SKM-1 treated with dmso at 0.1 percent for 144 hours (cell line): Measurements from ENCODE around the gene IGFN1.

ENCODE experiments used
- DNase-seq: peaks from one replicate; lab custom pipeline; 2025; ENCODE audit not compliant: unreplicated experiment; lab: John Stamatoyannopoulos, UW

The IGFN1 gene

DNA sequence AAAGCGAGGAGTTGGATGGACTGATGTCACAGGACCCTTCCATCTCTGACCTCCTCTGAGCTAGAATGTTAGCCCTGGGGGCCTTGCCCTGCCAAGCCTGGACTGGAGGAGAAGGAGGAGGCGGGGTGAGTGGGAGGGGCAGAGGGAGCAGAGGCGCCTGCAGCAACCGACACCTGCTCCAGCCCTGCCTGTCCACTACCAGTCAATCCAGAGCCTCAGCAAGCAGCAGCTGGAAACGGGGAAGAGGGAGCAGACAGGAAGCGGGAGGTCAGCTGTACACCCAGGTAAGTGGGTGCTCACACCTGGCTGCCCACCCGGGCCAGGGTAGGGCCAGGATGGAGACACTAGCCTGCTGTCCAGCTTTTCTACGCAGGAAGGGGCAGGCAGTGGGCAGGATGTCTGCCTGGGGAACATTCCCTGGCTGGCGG, at the start of gene IGFN1:
IGFN1 (plus strand) TSS at position 201 of the 428 bp plus-strand sequence. CDS start 2,470 bp downstream, outside the sequence.
- no peak for DNase-seq

GRCh38 chr1:201140941-201141260, 49.7 kb upstream of the IGFN1 start:
- DNase-seq: no peak

DNA sequence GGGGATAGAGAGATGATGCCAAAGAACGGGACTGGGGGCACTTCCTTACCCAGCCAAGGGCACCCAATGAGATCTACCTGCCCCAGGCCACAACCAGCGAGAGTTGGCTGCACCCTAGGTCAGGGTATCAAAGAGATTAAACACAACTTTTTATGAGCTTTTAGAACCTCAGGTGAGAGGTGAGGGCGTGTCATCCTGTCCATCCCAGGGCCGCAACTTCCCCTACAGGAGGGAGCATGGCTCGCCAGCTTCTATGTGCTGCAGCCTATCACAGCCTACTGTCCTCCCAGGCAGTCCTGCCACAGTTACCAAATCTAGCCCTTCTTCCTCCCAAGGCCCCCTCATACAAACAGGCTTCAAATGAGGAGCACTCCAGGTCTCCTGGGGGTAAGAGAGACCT, 49.2 kb upstream of the IGFN1 start:
- DNase-seq: no peak

DNA sequence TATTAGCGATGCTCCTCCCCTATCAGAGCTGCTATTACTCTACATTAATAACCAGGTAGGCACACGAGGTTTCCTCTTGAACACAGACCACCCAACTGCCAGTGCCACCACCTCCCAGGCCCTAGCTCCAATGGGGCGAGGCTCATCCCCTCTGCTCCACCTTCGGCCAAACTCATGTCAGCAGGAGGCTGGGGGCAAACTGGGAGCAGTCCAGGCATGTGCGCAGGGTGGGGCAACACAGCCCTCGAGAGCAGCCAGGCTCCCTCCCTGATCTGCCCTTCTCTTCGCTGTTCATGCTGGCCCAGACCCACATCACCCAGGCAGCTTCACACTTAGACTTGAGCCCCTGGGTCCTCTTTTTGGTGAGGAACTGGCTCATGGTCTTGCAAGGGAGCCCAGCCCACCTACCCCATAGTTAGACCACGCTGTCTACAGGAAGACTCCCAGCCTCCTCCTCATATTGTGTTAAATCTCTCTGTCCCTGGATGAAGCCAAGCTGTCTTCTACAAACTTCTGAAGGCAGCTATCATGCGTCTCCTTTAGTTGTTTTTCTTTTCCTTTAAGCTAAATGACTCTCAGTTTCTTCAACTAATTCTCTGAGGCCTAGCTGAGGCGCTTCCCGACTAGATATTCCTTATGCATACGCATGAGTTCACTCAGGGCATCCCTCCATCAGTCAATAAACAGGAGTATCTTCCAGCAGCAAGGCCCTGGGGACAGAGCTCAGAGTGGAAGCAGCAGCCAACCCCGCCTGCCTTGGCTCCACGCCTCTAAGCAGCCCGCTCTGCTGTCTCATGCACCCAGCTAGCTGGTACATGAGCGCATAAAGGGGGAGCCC, 48.4 kb upstream of the IGFN1 start:
- no peak for DNase-seq

- DNase-seq: no peak
Measured at GRCh38 chr1:201142849-201143725, 47.5 kb upstream of the IGFN1 start.

DNA sequence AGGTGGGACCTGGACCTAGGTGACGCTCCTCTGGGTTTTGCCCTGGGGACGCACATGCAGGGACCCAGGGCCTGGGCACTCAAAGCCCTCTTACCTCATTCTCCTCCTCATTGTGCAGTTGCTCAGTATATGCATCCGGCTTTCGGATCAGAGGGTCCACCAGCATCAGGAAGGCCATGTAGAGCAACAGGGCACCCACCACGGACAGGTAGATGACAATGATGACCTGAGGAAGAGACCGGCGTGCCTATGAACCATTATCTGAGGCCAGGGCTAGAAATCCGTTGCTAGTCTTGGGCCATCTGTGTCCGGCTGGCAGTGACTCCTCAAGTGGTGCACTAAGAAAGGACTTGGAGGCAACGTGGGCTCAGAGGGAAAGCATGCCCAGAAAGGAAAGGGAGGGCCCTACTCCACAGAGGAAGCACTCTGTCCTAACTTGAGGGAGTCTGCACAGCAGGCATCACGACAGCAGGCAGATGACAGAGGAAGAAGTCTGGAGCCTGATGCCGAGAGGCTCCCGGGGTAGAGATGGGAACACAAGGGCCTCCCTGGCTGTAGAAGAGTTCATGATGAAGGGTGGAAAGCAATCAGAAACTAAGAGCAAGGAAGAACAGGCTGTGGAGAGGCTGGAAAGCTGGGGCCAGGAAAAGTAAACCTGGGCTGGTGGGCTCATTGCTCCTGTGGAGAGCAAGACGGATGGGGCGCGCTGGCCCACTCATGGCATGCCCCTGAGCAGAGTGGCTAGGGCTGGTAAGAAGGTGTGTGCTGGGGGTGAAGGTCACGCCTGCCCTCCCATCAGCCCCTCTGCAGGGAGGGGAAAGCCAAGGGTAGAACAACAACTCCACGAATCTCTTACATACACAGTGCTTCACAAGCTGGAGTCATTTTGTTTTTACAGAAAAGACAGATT, 46.6 kb upstream of the IGFN1 start:
- no peak for DNase-seq

- no peak for DNase-seq
Measured at GRCh38 chr1:201144701-201145100, 45.9 kb upstream of the IGFN1 start.

GRCh38 chr1:201145132-201145531, 45.5 kb upstream of the IGFN1 start:
- no peak for DNase-seq

GRCh38 chr1:201145816-201146215, 44.8 kb upstream of the IGFN1 start:
- no peak for DNase-seq

DNA sequence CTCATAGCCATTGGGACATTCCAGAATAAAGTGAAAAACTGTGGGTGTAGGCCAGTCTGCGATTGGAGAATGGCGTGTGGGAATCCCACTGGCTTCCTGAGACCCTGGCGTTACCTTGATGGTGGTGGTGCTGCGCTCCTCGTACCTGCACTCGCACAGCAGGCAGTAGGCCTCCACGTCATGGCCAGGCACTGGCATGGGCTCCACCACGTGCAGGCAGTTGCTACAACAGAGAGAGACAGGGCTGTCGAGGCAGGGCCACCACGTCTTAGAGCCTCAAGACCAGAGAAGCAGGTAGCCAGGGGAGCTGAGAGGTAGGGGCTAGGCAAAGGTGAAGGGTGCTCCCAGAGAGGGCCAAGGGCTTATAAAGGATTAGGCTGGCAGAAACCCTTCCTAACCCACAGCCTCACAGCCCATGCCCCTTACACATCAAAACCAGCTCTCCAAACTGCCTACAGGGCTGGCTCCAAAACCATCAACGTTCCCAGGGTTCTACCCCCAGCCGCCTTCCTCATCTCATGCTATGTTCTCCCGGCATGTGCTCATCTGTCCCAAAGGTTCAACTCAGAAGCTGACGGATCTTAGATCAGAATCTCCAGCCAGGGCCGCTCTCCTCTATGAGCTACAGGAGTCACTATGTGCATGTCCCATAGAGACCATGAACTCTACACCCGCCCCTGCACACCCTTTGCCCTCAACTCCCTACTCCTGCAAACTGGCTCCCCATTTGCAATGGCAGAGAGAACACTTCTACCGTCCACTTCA, 43.8 kb upstream of the IGFN1 start:
- no peak for DNase-seq

DNA sequence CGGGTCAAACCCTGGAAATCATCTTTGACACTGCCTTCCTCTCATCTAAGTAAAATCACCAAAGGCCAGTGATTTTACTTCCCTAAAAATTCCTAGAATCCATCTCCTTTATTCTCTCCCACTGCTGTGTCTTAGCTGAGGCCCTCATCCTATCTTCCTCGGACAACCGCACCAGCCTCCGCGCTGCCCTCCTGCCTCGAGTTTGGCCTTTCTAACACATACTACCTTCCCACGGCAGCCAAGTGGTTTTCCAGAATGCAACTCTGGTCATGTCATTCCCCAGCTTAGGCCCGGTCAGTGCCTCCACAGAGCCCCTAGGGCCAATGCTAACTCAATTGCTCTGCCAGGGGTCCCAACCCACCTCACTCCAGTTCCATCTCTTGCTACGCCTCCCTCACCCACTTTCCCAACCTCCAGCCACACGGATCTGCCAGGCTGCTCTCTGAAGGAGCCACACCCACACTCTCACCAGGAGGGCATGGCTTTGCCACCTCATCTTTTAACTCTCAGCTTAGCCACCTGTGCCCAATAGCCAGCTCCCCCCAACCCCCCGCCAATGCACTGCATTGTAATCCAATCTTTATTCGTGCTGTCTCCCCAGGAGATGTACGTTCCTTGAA, 43.1 kb upstream of the IGFN1 start:
- no peak for DNase-seq

DNA sequence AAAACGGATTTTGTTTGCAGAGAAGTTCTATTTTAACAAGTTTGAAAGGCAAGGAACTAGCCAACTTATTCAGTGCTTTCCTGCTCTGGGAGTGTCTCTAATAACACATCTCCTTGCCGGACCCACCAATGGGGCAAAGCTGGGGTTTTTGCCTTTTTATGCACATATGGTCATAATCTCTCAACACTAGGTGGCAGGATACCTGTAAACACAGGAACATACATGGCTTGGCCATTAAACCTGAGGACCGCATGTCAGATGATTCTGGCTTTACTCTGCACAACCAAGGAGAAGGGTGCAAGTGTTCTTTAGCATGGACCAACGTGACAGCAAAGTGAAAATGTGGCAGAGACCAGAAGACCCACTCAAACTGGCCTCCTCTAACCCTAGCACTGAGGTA, 41.2 kb upstream of the IGFN1 start:
- DNase-seq: peak; percentile 48

DNA sequence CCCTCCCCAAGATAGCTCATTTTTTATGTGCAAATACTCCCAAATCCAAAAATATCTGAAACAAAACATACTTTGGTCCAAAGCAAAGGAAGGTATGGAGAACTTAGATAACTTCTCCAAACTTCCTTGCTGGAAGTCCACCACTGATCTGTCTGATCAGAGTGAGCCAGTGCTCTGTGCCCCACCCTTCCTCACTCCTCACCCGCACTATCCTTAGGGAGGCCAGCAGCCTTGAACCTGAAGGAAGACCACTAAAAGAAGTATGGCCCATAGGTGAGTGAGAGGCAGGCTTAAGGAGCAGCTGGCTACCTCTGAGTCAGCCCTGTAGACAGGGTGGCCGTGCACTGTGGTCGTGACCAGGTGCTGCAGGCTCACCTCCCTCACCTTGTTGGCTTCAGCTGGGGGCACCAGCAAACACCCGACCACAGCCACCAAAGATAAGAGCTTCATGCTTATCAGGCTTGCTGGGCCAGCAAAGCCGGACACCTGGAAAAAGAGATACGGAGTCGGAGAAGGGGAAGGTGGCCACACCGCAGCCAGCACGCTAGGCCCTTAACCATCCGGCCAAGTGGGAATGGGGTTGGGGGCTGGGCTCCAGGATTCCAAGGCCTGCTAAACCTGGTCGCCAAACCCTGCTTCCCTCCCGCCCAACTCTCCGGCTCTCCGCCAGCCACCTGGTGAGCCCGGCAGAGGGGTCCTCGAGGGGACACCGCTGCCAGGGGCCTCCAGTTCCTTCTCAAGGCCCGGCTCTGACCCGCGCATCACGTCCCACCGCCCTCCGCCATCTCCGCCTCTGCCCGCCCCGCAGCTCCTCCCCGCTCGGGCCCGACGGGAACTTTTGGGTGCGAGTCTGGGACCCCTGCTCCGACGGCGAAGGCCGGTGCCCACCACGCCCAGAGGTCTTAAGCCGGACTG, 36.9 kb upstream of the IGFN1 start:
- peak; percentile 74 for DNase-seq

- peak; percentile 92 for DNase-seq
Measured at GRCh38 chr1:201154389-201155165, 36.0 kb upstream of the IGFN1 start, which contains the start of gene TMEM9. Gene TMEM9 (minus strand): TSS chr1:201154474. CDS start chr1:201153923, 551 bp downstream.

- DNase-seq: no peak
Measured at GRCh38 chr1:201155354-201155753, 35.3 kb upstream of the IGFN1 start.

DNA sequence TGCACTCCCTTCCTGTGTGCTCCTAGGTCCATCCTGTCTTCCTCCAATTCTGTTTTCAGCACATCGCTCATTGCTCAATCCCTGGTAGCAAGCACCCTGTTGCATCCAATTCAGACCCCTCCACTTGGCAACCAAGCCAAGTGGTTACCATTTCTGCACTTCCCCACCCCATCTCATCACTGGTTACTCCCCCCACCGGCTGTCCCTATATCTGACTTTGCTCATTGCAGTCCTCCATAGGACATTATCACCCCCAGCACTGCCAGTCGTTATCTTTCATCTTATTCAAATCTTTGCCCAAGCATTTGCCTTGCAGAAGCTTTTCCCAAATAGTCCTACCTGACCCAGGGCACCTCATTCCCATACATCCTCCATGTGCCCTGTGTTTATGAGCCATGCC, 34.3 kb upstream of the IGFN1 start:
- DNase-seq: no peak

DNA sequence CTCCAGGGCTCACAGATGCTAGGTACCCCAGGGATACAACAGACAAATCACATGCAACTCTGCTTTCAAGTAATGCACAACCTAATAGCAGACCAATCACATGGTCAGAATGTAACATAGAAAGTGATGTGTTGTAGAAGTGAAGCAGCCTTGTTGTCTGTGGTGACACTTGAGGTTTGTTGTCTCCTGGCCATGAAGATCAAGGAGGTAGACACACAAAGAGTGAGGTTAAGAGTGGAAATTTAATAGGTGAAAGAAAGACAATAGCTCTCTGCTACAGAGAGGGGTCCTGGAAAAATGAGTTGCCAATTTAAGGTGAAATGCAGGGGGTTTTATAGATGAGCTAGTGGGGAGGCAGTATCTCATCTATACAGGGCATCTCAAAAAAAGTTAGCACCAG, 33.8 kb upstream of the IGFN1 start:
- no peak for DNase-seq

DNA sequence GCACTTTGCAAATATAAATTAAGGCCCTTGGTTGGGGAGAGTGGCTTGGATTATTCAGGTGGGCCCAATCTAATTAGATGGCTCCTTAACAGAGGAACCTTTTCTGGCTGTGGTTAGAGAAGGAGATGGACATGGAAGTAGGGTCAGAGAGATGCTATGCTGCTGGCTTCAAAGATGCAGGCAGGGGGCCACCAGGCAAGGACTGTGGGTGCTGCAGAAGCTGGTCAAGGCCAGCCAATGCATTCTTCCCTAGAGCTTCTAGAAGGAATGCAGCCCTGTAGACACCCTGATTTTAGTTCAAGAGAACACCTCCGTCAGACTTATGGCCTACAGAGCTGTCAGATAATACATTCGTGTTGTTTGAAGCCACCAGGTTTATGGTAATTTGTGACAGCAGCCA, 32.7 kb upstream of the IGFN1 start:
- DNase-seq: no peak
